Naive thymus-derived CD4-positive, alpha-beta T cell (primary cell): ENCODE results near the gene SGF29. TPM values are rescaled to one million over a fixed set of nuclear protein-coding genes. Genes with fewer than 3 reads are reported as not detected.

Source experiments
- ATAC-seq: fragments of 150-1000 bp; cut with Tn5 transposase; 2 replicates; pipeline ENCODE4 v1.10.0; 2021; ENCODE audit warnings: mild to moderate bottlenecking, moderate library complexity
- CTCF ChIA-PET: fragments of 350-600 bp; sonication (Branson Sonifier 250); formaldehyde crosslinking; loops from one replicate; lab custom pipeline; 2021; ENCODE audit warnings: antibody characterized with exemption; lab: Charles Lee
- POLR2A ChIA-PET: fragments of 350-600 bp; sonication (Branson Sonifier 250); formaldehyde crosslinking; loops from one replicate; lab custom pipeline; 2021; ENCODE audit warnings: antibody characterized with exemption, inconsistent platforms; lab: Charles Lee
- DNase-seq, 9 donors: peaks; one replicate each; pipeline versions ENCODE4 v3.0.0 to v3.0.0-alpha.2; 2020 to 2022; ENCODE audit warnings: mixed read lengths in 1 of 9
- H3K27ac ChIP-seq: one replicate; pipeline ENCODE4 v1.7.0; 2013; ENCODE audit warnings: mild to moderate bottlenecking, low read depth, low read length, moderate library complexity
- H3K27me3 ChIP-seq, 2 donors: one replicate each; pipeline ENCODE4 v1.7.0; 2013; ENCODE audit warnings: low read length in 2 of 2, mild to moderate bottlenecking in 2 of 2, moderate library complexity in 2 of 2; ENCODE audit not compliant: control insufficient read depth in 2 of 2, insufficient read depth in 2 of 2
- H3K36me3 ChIP-seq, 3 experiments: 1 replicate in 2 of 3; 2 replicates in 1 of 3; pipeline ENCODE4 v1.7.0; 2013; ENCODE audit warnings: low read length in 3 of 3, mild to moderate bottlenecking in 3 of 3, moderate library complexity in 1 of 3; ENCODE audit not compliant: insufficient read depth in 3 of 3, control insufficient read depth in 2 of 3
- H3K4me1 ChIP-seq, 2 donors: one replicate each; pipeline ENCODE4 v1.7.0; 2013; ENCODE audit warnings: low read length in 2 of 2, mild to moderate bottlenecking in 2 of 2, moderate library complexity in 1 of 2; ENCODE audit not compliant: control insufficient read depth in 2 of 2, insufficient read depth in 2 of 2
- H3K4me3 ChIP-seq: 2 replicates; pipeline ENCODE4 v1.7.0; 2013; ENCODE audit warnings: mild to moderate bottlenecking, low read length
- H3K9me3 ChIP-seq, 3 experiments: 1 replicate in 2 of 3; 2 replicates in 1 of 3; pipeline ENCODE4 v1.7.0; 2013; ENCODE audit warnings: low read length in 3 of 3; ENCODE audit not compliant: control insufficient read depth in 2 of 3
- H3K27ac Mint-ChIP-seq, 9 donors: one replicate each; pipeline ENCODE4 v1.8.0; 2020 to 2022; ENCODE audit warnings: mixed read lengths in 9 of 9, mild to moderate bottlenecking in 8 of 9, moderate library complexity in 5 of 9, inconsistent platforms in 2 of 9
- H3K27me3 Mint-ChIP-seq, 5 donors: one replicate each; pipeline ENCODE4 v1.8.0; 2021 to 2022; ENCODE audit warnings: mixed read lengths in 5 of 5, mild to moderate bottlenecking in 1 of 5
- H3K36me3 Mint-ChIP-seq, 5 donors: one replicate each; pipeline ENCODE4 v1.8.0; 2020 to 2022; ENCODE audit warnings: mixed read lengths in 5 of 5, mild to moderate bottlenecking in 3 of 5, inconsistent platforms in 1 of 5
- H3K4me1 Mint-ChIP-seq, 7 donors: one replicate each; pipeline ENCODE4 v1.8.0; 2020 to 2022; ENCODE audit warnings: mixed read lengths in 7 of 7, mild to moderate bottlenecking in 3 of 7, inconsistent platforms in 1 of 7
- H3K4me3 Mint-ChIP-seq, 10 donors: one replicate each; pipeline ENCODE4 v1.8.0; 2020 to 2022; ENCODE audit warnings: mild to moderate bottlenecking in 10 of 10, mixed read lengths in 10 of 10, moderate library complexity in 6 of 10, inconsistent platforms in 2 of 10
- H3K9me3 Mint-ChIP-seq, 11 donors: one replicate each; pipeline ENCODE4 v1.8.0; 2020 to 2022; ENCODE audit warnings: mixed read lengths in 11 of 11, mild to moderate bottlenecking in 4 of 11, inconsistent platforms in 1 of 11, moderate library complexity in 1 of 11
- intact Hi-C, 2 donors: fragments of 100-400 bp; cut with micrococcal nuclease; formaldehyde crosslinking; loops; one replicate each; pipeline ENCODE4 v1.15.1; 2023
- polyA plus RNA-seq, 2 donors: library from polyadenylated mRNA; unstranded; fragments of 300-500 nt; fragmentation: Illumina TruSeq; gene quantifications; one replicate each; pipeline ENCODE4 v1.2.3, GENCODE V29; 2021
- total RNA-seq, 6 experiments: library from RNA in 5 of 6; stranded (reverse) in 5 of 6; gene quantifications; 1 replicate in 5 of 6; 2 replicates in 1 of 6; pipeline ENCODE4 v1.2.3 and lab custom pipeline; 2021 to 2026

SGF29 gene
- total and polyA plus RNA-seq, 7 experiments from 2014 or later = 41.5 to 85.6 (median 68.2) TPM

DNA sequence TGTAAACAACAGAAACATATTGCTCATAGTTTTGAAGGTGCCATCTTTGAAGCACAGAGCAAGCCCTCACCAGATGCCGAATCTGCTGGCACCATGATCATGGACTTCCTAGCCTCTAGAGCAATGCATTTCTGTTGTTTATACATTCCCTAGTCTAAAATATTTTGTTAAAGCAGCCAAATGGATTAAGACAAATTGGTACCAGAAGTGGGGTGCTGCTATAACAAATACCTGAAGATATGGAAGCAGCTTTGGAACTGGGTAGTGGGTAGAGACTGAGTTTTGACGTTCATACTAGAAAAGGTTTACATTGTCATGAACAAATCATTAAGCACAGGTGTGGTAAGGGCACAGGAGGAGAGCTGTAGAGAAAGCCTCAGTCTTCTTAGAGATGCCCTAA is 13.6 kb downstream of the SGF29 start:
- peak overlapping the region in 2 of 9 donors; percentile 21 to 89 for H3K27ac Mint-ChIP-seq
- no peak for DNase-seq
- Histone ChIP-seq H3K4me3 (no peak overlapping the region), H3K27ac (no peak overlapping the region), H3K36me3 (peaks cover 0 to 4% (median 0%) of the 10 kb centered on the region in 3 experiments), H3K4me1 (no peaks in the 10 kb centered on the region), H3K9me3 (no peaks in the 10 kb centered on the region), H3K27me3 (no peaks in the 10 kb centered on the region)
- CTCF ChIA-PET = no interaction called here
- POLR2A ChIA-PET = no interaction called here
- ATAC-seq = no peak
- intact Hi-C loops = no loop called here
- H3K4me3 Mint-ChIP-seq = peak overlapping the region in 1 of 10 donors; percentile 53
- peaks cover 0 to 13% (median 5%) of the 10 kb centered on the region in 11 donors for H3K9me3 Mint-ChIP-seq
- H3K36me3 Mint-ChIP-seq = peaks cover 6 to 39% (median 27%) of the 10 kb centered on the region in 5 donors
- H3K4me1 Mint-ChIP-seq = peaks cover 8 to 64% (median 40%) of the 10 kb centered on the region in 7 donors
- H3K27me3 Mint-ChIP-seq = no peaks in the 10 kb centered on the region

DNA sequence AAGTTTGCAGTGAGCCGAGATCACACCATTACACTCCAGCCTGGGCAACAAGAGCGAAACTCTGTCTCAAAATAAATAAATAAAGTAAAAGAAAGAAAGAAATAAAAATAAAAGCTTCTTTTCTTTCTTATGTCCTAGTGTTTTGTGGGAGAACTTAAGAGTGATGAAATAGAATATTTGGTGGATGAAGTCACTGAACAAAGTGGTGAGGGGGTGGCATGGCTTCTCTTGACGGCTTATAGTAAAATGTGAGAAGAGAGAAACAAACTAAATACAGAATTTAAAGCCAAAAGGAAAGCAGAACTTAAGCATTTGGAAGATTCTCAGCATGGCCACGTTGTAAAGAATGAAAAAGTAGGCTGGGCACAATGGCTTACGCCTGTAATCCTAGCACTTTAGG is 15.3 kb downstream of the SGF29 start:
- CTCF ChIA-PET = no interaction called here
- peaks cover 6 to 48% (median 27%) of the 10 kb centered on the region in 5 donors for H3K36me3 Mint-ChIP-seq
- POLR2A ChIA-PET = no interaction called here

DNA sequence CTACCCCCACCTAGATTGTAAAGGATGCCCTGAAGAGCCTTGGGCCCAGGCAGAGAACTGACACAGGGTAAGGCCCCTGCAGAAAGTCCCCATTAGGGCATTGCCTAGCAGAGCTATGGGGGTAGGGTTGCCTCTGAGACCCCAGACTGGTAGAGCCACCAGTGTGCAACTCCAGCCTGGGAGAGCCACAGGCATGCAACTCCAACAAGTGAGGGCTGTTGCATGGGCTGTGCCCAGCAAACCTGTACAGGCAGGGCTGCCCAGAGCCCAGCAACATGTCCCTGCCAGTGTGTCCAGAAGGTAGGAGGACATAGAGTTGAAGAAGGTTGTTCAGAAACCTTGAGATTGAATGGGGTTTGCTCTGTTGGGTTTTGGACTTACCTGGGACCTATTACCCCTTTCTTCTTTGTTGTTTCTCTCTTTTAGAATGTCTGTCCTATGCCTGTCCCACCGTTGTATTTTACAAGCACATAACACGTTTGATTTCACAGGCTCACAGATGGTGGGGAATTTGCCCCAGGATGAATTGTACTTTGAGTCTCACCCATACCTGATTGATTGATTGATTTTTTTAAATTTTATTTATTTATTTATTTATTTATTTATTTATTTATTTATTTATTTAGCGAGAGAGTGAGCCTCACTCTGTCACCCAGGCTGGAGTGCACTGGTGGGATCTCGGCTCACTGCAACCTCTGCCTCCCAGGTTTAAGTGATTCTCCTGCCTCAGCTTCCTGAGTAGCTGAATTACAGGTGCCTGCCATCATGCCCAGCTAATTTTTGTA is 16.4 kb downstream of the SGF29 start:
- Histone ChIP-seq H3K9me3 (no peaks in the 10 kb centered on the region), H3K4me3 (no peak overlapping the region), H3K4me1 (no peaks in the 10 kb centered on the region), H3K27ac (no peak overlapping the region), H3K27me3 (no peaks in the 10 kb centered on the region), H3K36me3 (peaks cover 0 to 11% (median 0%) of the 10 kb centered on the region in 3 experiments)
- Mint-ChIP-seq H3K27me3 (no peaks in the 10 kb centered on the region), H3K4me3 (no peak overlapping the region), H3K4me1 (peaks cover 7 to 70% (median 48%) of the 10 kb centered on the region in 7 donors), H3K36me3 (peaks cover 6 to 42% (median 23%) of the 10 kb centered on the region in 5 donors), H3K9me3 (peaks cover 0 to 13% (median 4%) of the 10 kb centered on the region in 11 donors), H3K27ac (peak overlapping the region in 2 of 9 donors; percentile 72 to 88)
- ChIA-PET CTCF (no interaction called here), POLR2A (no interaction called here)
- DNase-seq (no peak), ATAC-seq (no peak)
- intact Hi-C loops = no loop called here

More for the DNA sequence above, 15.3 kb downstream of the SGF29 start:
- no peak overlapping the region for H3K27ac ChIP-seq
- Mint-ChIP-seq H3K9me3 (peaks cover 0 to 13% (median 5%) of the 10 kb centered on the region in 11 donors), H3K27me3 (no peaks in the 10 kb centered on the region), H3K27ac (peak overlapping the region in 2 of 9 donors; percentile 6 to 27), H3K4me1 (peaks cover 7 to 67% (median 47%) of the 10 kb centered on the region in 7 donors), H3K4me3 (peak overlapping the region in 1 of 10 donors; percentile 40)
- H3K27me3 ChIP-seq = no peaks in the 10 kb centered on the region
- intact Hi-C loops = no loop called here
- peaks cover 0 to 3% (median 0%) of the 10 kb centered on the region in 3 experiments for H3K36me3 ChIP-seq
- H3K4me3 ChIP-seq = no peak overlapping the region
- DNase-seq = no peak
- ATAC-seq = no peak
- H3K4me1 ChIP-seq = no peaks in the 10 kb centered on the region
- no peaks in the 10 kb centered on the region for H3K9me3 ChIP-seq

DNA sequence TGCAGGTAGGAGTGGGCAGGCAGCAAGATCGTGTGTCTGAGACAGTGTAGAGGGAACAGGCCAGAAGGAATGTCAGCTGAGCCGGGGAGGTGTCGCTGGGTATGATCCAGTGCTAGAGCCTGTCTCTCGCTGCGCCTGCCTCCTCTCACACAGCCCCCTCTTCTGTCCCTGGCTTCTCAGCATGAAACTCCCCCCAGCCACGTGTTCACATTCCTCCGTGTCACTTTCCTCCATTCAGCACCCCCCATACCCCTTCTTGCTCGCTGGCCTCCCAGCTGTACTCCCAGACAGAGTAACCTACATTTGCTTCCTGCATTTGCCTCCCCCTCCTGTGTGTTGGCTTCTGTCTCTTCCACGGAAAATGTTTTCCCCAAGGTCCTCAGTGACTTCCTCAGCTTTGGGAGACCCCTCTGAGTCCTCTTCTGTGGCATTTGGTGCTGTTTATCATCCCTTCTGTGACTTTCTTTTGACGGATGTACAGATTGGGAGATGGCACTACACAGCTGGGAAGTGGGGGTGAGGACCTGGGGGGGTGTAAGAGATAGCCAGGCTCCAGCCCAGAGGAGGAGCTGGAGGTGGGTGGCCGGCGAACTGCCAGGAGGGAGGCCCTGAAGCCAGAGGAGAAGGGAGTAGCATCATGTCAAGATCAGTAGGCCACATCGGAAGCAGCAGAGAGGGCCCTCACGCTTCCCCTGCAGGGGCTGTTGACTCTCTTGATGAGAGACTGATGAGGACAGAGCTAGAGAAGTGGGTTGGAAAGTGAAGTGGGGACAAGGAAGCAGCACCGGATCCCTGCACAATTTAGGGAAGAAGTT is 19.2 kb downstream of the SGF29 start:
- intact Hi-C loops = no loop called here
- ChIA-PET CTCF (no interaction called here), POLR2A (no interaction called here)
- H3K27me3 ChIP-seq = no peaks in the 10 kb centered on the region
- no peak for DNase-seq
- Mint-ChIP-seq H3K4me1 (peaks cover 7 to 67% (median 46%) of the 10 kb centered on the region in 7 donors), H3K4me3 (peak overlapping the region in 1 of 10 donors; percentile 6), H3K9me3 (peaks cover 0 to 1% (median 0%) of the 10 kb centered on the region in 11 donors), H3K36me3 (peaks cover 0 to 27% (median 6%) of the 10 kb centered on the region in 5 donors), H3K27ac (peak overlapping the region in 8 of 9 donors; percentile 9 to 89 (median 48)), H3K27me3 (no peaks in the 10 kb centered on the region)
- no peaks in the 10 kb centered on the region for H3K4me1 ChIP-seq
- no peak for ATAC-seq
- H3K4me3 ChIP-seq = no peak overlapping the region
- peaks cover 0 to 11% (median 4%) of the 10 kb centered on the region in 3 experiments for H3K36me3 ChIP-seq
- H3K9me3 ChIP-seq = no peaks in the 10 kb centered on the region
- H3K27ac ChIP-seq = no peak overlapping the region

DNA sequence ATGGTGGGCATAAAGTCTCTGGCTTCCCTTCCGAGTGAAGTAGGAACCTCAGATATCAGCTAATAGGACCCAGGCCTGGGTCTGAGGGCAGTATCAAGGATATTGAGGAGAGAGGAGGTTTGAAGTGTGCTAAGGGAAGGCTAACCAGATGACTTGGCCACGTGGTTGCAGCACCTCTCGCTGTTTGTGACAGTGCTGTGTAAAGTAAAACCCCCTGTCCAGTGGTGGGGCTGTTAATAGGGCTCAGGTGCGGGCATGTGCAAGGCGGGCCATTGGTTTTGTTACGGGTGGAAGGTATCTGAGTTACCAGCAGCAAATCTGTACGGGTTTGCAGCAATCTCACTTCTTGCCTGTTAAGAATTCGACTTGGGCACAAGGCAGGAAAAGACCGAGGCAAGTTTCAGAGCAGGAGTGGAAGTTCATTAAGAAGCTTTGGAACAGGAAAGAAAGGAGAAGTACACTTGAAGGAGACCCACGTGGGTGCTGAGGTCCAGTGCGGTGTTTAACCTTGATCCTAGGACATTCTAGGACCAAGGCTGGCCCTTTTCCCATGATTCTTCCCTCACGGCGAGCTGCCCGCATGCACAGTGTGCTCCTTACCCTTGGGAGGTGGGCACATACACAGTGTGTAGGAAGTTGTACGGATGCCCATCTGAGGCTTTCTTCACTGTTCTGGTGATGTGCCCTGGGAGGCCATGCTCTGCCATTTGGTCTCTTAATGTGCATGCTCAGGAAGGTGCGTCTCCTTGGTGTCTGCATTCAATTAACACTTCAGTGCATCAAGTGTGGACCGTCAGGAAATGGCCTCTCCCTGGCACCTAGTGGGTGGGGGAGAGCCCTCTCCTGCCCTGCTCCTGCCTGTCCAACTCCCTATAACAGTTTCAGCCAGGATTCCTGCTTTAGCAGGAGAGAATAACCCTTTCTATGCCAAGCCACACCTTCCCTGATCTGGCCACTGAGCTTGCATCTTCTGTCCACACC is 20.3 kb downstream of the SGF29 start:
- Histone ChIP-seq H3K4me3 (no peak overlapping the region), H3K9me3 (no peaks in the 10 kb centered on the region), H3K27me3 (no peaks in the 10 kb centered on the region), H3K4me1 (no peaks in the 10 kb centered on the region), H3K36me3 (peaks cover 0 to 11% (median 4%) of the 10 kb centered on the region in 3 experiments), H3K27ac (no peak overlapping the region)
- H3K27me3 Mint-ChIP-seq = no peaks in the 10 kb centered on the region
- ChIA-PET POLR2A (no interaction called here), CTCF (no interaction called here)
- DNase-seq (no peak), ATAC-seq (no peak)
- peaks cover 0 to 30% (median 4%) of the 10 kb centered on the region in 5 donors for H3K36me3 Mint-ChIP-seq
- H3K27ac Mint-ChIP-seq = peak overlapping the region in 8 of 9 donors; percentile 9 to 89 (median 52)
- intact Hi-C loops = no loop called here
- peaks cover 7 to 61% (median 48%) of the 10 kb centered on the region in 7 donors for H3K4me1 Mint-ChIP-seq
- H3K9me3 Mint-ChIP-seq = peaks cover 0 to 1% (median 0%) of the 10 kb centered on the region in 11 donors
- peak overlapping the region in 1 of 10 donors; percentile 1 for H3K4me3 Mint-ChIP-seq

DNA sequence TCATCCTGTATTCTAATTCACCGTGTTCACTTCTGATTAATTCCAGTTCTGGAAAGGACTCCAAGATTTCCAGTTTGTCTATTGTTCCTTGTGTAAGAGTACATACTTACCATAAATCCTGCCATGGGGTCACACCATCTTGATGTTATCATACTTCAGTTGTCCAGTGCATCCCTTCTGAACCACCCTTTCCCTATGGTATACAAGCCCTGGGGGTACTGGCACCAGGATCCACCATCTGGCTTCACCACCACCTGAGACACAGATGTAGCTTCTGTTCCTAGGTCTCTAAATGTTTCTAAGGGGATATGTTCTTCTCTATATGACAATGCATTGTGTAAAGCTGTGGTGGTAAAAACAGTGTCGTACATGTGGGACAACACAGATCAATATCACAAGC is 21.2 kb downstream of the SGF29 start:
- DNase-seq (no peak), ATAC-seq (no peak)
- Mint-ChIP-seq H3K4me3 (no peak overlapping the region), H3K27me3 (no peaks in the 10 kb centered on the region), H3K4me1 (peaks cover 7 to 53% (median 45%) of the 10 kb centered on the region in 7 donors), H3K36me3 (peaks cover 0 to 29% (median 4%) of the 10 kb centered on the region in 5 donors), H3K27ac (peak overlapping the region in 3 of 9 donors; percentile 6 to 31 (median 9)), H3K9me3 (peaks cover 0 to 1% (median 0%) of the 10 kb centered on the region in 11 donors)
- Histone ChIP-seq H3K27ac (no peak overlapping the region), H3K9me3 (no peaks in the 10 kb centered on the region), H3K36me3 (peaks cover 0 to 11% (median 4%) of the 10 kb centered on the region in 3 experiments), H3K4me1 (no peaks in the 10 kb centered on the region), H3K27me3 (no peaks in the 10 kb centered on the region), H3K4me3 (no peak overlapping the region)
- ChIA-PET POLR2A (no interaction called here), CTCF (no interaction called here)
- intact Hi-C loops = no loop called here
